SK-N-MC (cell line): ENCODE measurements around the gene RBM6.

Source experiments
- EZH2 ChIP-seq: fragments of 200-600 bp; sonication (generic); IDR thresholded peaks from one replicate; pipeline ENCODE4 v1.6.1; 2017; ENCODE audit warnings: antibody characterized with exemption
- POLR2AphosphoS5 ChIP-seq: IDR thresholded peaks from 2 replicates; pipeline ENCODE4 v1.6.1; 2012; ENCODE audit warnings: mild to moderate bottlenecking, low read depth, low read length, borderline replicate concordance

GRCh38 chr3:50122661-50123391 is 182.9 kb downstream of the RBM6 start:
- no peak for TF ChIP-seq POLR2AphosphoS5
- no peak for TF ChIP-seq EZH2
